Pancreas (tissue), 10 donors: ENCODE measurements around the gene SYT8. TPM values are rescaled to one million over a fixed set of nuclear protein-coding genes. Genes with fewer than 3 reads are reported as not detected.

Experiments used
- ATAC-seq, 4 donors: fragments of 200-7000 bp; cut with Tn5 transposase; one replicate each; pipeline versions ENCODE4 v1.8.0 to v1.9.1; 2020; ENCODE audit warnings: mild to moderate bottlenecking in 4 of 4, moderate library complexity in 4 of 4
- DNase-seq, 6 donors: peaks; one replicate each; pipeline ENCODE4 v3.0.0-alpha.2; 2020
- FAIRE-seq: peaks from 2 replicates; lab custom pipeline; 2012; peaks lifted over from hg19 to GRCh38; lab: Jason Lieb, UNC
- H3K27ac ChIP-seq, 4 donors: fragments of 200-600 bp; sonication (generic); 1 replicate in 3 of 4; 2 replicates in 1 of 4; pipeline versions ENCODE4 v1.5.0 to v1.8.0; 2020
- H3K27me3 ChIP-seq, 4 donors: fragments of 200-600 bp; one replicate each; pipeline ENCODE4 v1.8.0; 2021
- H3K36me3 ChIP-seq, 3 donors: fragments of 200-600 bp; sonication (generic) in 1 of 3; one replicate each; pipeline versions ENCODE4 v1.5.0 to v1.8.0; 2020 to 2021
- H3K4me1 ChIP-seq, 3 donors: fragments of 200-600 bp; one replicate each; pipeline ENCODE4 v1.8.0; 2021
- H3K4me3 ChIP-seq, 4 donors: fragments of 200-600 bp; sonication (generic) in 2 of 4; one replicate each; pipeline versions ENCODE4 v1.5.0 to v1.8.0; 2020 to 2021
- H3K9me3 ChIP-seq, 4 donors: fragments of 200-600 bp; one replicate each; pipeline ENCODE4 v1.8.0; 2021
- CTCF ChIP-seq, 4 donors: fragments of 200-600 bp; sonication (generic) in 3 of 4; IDR thresholded peaks; one replicate each; pipeline versions ENCODE4 v1.5.0 to v1.8.0; 2021; ENCODE audit warnings: antibody characterized with exemption in 4 of 4
- WGBS, 2 donors: extraction: QIAGEN DNeasy Blood & Tissue Kit; methylation state at CpG; one replicate each; pipeline ENCODE4 v1.1.7; 2013; 5-methylcytosine and 5-hydroxymethylcytosine counted together
- intact Hi-C, 3 donors: fragments of 100-400 bp; cut with DNase I; formaldehyde crosslinking; loops; one replicate each; pipeline versions ENCODE4 v1.11.1 to v1.14.2; 2022
- polyA plus RNA-seq, 2 donors: library from polyadenylated mRNA; stranded (reverse); fragments of 200-250 nt; gene quantifications; one replicate each; pipeline ENCODE4 v1.2.3, GENCODE V29; 2013
- total RNA-seq, 6 donors: library from RNA; stranded (reverse); fragmentation: NEBNext Ultra II Directional in 4 of 6; extraction: Animal tissue kit (Norgen Biotek cat#: 25700) in 4 of 6; gene quantifications; one replicate each; pipeline versions ENCODE4 v1.2.1 to v1.2.4, GENCODE V29; 2021 to 2023
- donor health status: healthy with polysubstance abuse.
- donor health status: DM: no; HTN: no; CAD: no; lungs with moderate emphysema.
- donor health status: DM: no; HTN: no; CAD: no.
- donor health status: control.
- donor health status: control.
- donor health status: Bipolar disorder and iron deficiency.
- donor health status: DM: yes; HTN: yes; CAD: no.
- donor health status: DM: no; HTN: no; CAD: no.
- donor health status: DM: no; HTN: no; CAD: no.
- donor health status: DM: yes; HTN: yes; CAD: no.

SYT8 gene
- total and polyA plus RNA-seq, 8 donors: 3.6 to 64.8 (median 16.9) TPM

DNA sequence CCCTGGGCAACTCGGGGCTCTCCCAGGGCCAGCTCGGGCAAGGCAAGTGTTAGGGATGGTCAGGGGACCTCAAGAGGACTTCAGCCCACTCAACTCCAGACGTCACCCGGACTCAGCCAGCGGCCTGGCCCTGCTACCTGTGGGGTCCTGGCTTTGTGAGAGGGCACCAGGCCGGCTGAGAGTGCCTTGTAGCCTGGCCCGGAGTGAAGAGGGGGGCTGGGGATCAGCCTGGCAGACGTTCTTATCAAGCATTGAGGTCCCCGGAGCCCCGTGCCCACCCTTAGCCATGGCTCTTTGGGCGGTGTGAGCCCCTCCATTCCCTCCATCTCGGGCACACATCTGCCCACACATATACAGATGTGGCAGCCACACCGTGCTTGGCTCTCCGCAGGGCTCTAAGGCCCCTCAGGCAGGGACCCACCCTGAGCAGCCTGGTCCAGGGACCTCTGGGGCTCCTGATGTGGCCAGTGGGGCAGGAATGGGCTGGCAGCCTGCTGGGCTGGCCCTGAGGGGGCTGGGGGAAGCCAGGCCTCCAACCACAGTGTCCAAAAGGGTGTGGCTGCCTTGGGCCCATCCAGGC is 33.4 kb downstream of the SYT8 start:
- Histone ChIP-seq H3K27ac (no peak overlapping the region), H3K36me3 (no peaks in the 10 kb centered on the region), H3K9me3 (no peaks in the 10 kb centered on the region), H3K4me3 (no peak overlapping the region), H3K27me3 (no peaks in the 10 kb centered on the region), H3K4me1 (peaks cover 11 to 27% (median 15%) of the 10 kb centered on the region in 3 donors)
- DNase-seq (peak in 2 of 6 donors; percentile 34 to 75), ATAC-seq (no peak), FAIRE-seq (no peak)
- TF ChIP-seq CTCF (IDR thresholded peaks at IDR 0.05): no peak
- 83 to 92% methylated on average over 14 of the region's 14 CpGs for WGBS, 2 donors
- intact Hi-C loops: no loop called here

GRCh38 chr11:1868636-1869291 is 34.0 kb downstream of the SYT8 start:
- FAIRE-seq (no peak), ATAC-seq (no peak), DNase-seq (peak in 2 of 6 donors; percentile 40 to 54)
- no peak overlapping the region for H3K4me3 ChIP-seq
- H3K9me3 ChIP-seq: no peaks in the 10 kb centered on the region
- H3K4me1 ChIP-seq: peaks cover 5 to 20% (median 9%) of the 10 kb centered on the region in 3 donors
- H3K27ac ChIP-seq: no peak overlapping the region
- no peak for TF ChIP-seq CTCF (IDR thresholded peaks at IDR 0.05)
- intact Hi-C loops: no loop called here
- 82 to 86% methylated on average over 25 of the region's 25 CpGs for WGBS, 2 donors
- no peaks in the 10 kb centered on the region for H3K27me3 ChIP-seq
- H3K36me3 ChIP-seq: no peaks in the 10 kb centered on the region

DNA sequence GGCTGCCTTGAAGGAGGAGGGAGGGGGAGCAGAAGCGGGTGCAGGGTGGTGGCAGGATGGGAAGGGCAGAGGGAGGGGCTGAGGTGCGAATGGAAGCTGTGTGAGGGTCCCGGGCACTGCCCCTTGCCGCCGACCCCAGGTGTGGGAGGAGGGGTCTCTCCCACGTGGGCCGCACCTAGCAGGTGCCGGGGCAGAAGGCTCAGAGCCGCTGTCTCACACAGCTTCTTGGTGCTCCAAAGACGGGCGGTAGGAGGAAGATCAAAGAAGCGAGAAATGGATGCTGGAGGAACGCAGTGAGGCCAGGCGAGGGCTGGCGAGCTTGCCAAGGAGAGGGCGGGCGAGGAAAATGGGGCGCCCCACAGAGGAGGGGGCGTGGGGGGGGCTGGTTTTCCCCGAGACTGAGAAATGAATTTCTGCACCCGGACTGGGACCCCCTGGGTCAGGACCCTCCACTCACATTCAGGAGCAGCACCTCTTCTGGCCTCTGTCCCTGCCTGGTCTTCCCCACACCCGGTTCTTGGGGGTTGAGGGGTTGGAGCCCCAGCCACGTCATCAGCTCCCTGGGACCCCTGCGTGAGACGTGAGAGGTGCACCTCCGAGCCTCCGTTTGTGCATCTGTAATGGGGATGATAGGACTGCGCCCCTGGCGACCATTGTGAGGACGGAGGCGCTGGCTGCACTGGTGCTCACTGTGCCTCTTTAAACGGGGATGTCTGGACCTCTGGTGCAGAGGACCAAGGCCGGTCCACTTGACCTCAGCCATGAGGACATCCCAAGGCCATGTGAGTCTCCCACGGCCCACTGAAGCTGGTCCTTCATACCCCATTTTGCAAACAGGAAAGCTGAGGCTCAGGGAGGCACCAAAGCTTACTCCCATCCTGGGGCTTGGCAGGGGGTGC is 34.9 kb downstream of the SYT8 start:
- FAIRE-seq: no peak
- ATAC-seq: peak in 2 of 4 donors; percentile 9 to 28
- no peaks in the 10 kb centered on the region for H3K9me3 ChIP-seq
- H3K36me3 ChIP-seq: no peaks in the 10 kb centered on the region
- H3K4me1 ChIP-seq: peaks cover 5 to 13% (median 5%) of the 10 kb centered on the region in 3 donors
- WGBS, 2 donors: 75 to 82% methylated on average over 32 to 34 of the region's 34 CpGs
- H3K27me3 ChIP-seq: no peaks in the 10 kb centered on the region
- intact Hi-C loops: no loop called here
- no peak overlapping the region for H3K27ac ChIP-seq
- peak in 3 of 6 donors; percentile 41 to 70 (median 59) for DNase-seq
- no peak for TF ChIP-seq CTCF (IDR thresholded peaks at IDR 0.05)
- no peak overlapping the region for H3K4me3 ChIP-seq

DNA sequence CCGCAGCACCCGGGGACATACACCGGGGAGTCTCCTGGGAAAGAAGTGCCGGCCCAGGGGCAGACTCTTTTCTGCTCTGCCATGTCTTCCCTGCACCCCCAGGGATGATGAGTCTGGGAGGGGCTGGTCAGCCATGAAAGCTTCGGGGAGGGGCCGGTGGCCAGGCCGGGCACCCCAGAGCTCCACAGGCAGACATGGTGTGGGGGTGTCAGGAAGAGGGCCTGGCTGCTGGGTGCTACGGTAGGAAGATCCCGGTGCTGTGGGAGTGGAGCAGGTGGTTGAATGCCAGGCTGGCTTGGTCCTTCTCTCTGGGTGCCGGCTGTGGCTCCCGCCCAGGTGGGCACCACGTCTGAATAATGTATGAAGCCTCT is 35.5 kb downstream of the SYT8 start:
- FAIRE-seq: no peak
- H3K36me3 ChIP-seq: no peaks in the 10 kb centered on the region
- peak; percentile 53 to 80 (median 63) for ATAC-seq
- no peaks in the 10 kb centered on the region for H3K27me3 ChIP-seq
- H3K4me1 ChIP-seq: peaks cover 5 to 12% (median 5%) of the 10 kb centered on the region in 3 donors
- TF ChIP-seq CTCF (IDR thresholded peaks at IDR 0.05): no peak
- no peak overlapping the region for H3K4me3 ChIP-seq
- intact Hi-C loops: no loop called here
- H3K27ac ChIP-seq: no peak overlapping the region
- peak in 1 of 6 donors; percentile 62 for DNase-seq
- no peaks in the 10 kb centered on the region for H3K9me3 ChIP-seq
- 52 to 62% methylated on average over 12 of the region's 12 CpGs for WGBS, 2 donors
